K562 (cell line): Measurements from ENCODE around the gene OLFML2A. TPM values are rescaled to one million over a fixed set of nuclear protein-coding genes. Genes with fewer than 3 reads are reported as not detected.

Source experiments
- ARID4B ChIP-seq: sonication (generic); formaldehyde crosslinking; IDR thresholded peaks from 2 replicates; pipeline ENCODE4 v1.8.0; 2022; ENCODE audit warnings: mild to moderate bottlenecking, missing genetic modification reagents
- ARNT ChIP-seq, 2 experiments: fragments of 450-650 bp; IDR thresholded peaks; 2 replicates each; pipeline ENCODE4 v1.6.1; 2016; ENCODE audit warnings: mild to moderate bottlenecking in 1 of 2
- ATF6 ChIP-seq: sonication (generic); formaldehyde crosslinking; IDR thresholded peaks from 2 replicates; pipeline ENCODE4 v1.4.0; 2020; ENCODE audit warnings: mild to moderate bottlenecking, missing genetic modification reagents
- CCNT2 ChIP-seq: IDR thresholded peaks from 2 replicates; pipeline ENCODE4 v1.6.1; 2011; ENCODE audit warnings: borderline replicate concordance, low read depth, mild to moderate bottlenecking, moderate library complexity, mixed read lengths, low read length; ENCODE audit not compliant: insufficient read length; ENCODE audit errors: extremely low read depth
- FOXA3 ChIP-seq, 2 experiments: fragments of 450-650 bp in 1 of 2; sonication (generic) in 1 of 2; formaldehyde crosslinking; IDR thresholded peaks in 1 of 2; conservative IDR thresholded peaks in 1 of 2; 2 replicates each; pipeline versions ENCODE4 v1.4.0 to v1.8.0; 2020 to 2022; ENCODE audit warnings: mild to moderate bottlenecking in 2 of 2, missing genetic modification reagents in 1 of 2
- GTF2B ChIP-seq: IDR thresholded peaks from 2 replicates; pipeline ENCODE4 v1.6.1; 2011; ENCODE audit not compliant: insufficient read length; ENCODE audit errors: extremely low read depth
- HSF4 ChIP-seq: fragments of 250-450 bp; sonication (Bioruptor Pico); IDR thresholded peaks from 2 replicates; pipeline ENCODE4 v2.1.2; 2022; ENCODE audit warnings: mild to moderate bottlenecking, moderate library complexity, borderline replicate concordance
- ID3 ChIP-seq, 2 experiments: fragments of 250-450 bp in 1 of 2; fragments of 450-650 bp in 1 of 2; sonication (Bioruptor Pico) in 1 of 2; IDR thresholded peaks; 2 replicates each; pipeline versions ENCODE4 v1.6.1 to v1.8.0; 2016 to 2021; ENCODE audit warnings: mild to moderate bottlenecking in 2 of 2, moderate library complexity in 2 of 2, missing compliant biosample characterization in 1 of 2, missing genetic modification characterization in 1 of 2
- PML ChIP-seq: IDR thresholded peaks from 2 replicates; pipeline ENCODE4 v1.6.1; 2012; ENCODE audit warnings: low read length, inconsistent platforms
- PTBP1 ChIP-seq: fragments of 200-400 bp; formaldehyde crosslinking; IDR thresholded peaks from 2 replicates; pipeline ENCODE4 v1.6.1; 2017; ENCODE audit warnings: low read depth, low read length
- SRSF1 ChIP-seq: fragments of 200-400 bp; formaldehyde crosslinking; IDR thresholded peaks from 2 replicates; pipeline ENCODE4 v1.6.1; 2017; ENCODE audit warnings: mild to moderate bottlenecking, low read depth, low read length, moderate library complexity
- TCF7 ChIP-seq: sonication (generic); IDR thresholded peaks from 2 replicates; pipeline ENCODE4 v1.6.1; 2016; ENCODE audit warnings: antibody characterized with exemption, borderline replicate concordance
- ZBTB43 ChIP-seq: sonication (generic); formaldehyde crosslinking; IDR thresholded peaks from 2 replicates; pipeline ENCODE4 v1.8.0; 2023; ENCODE audit warnings: mild to moderate bottlenecking, missing genetic modification reagents
- ZNF444 ChIP-seq: fragments of 250-450 bp; sonication (Bioruptor Pico); IDR thresholded peaks from 2 replicates; pipeline ENCODE4 v1.4.0; 2020; ENCODE audit warnings: mild to moderate bottlenecking, moderate library complexity
- ZSCAN29 ChIP-seq: fragments of 450-650 bp; IDR thresholded peaks from 2 replicates; pipeline ENCODE4 v1.6.1; 2017
- polyA plus RNA-seq, 8 experiments: library from polyadenylated mRNA; depleted of rRNA in 4 of 8; stranded (reverse) in 5 of 8; unstranded in 3 of 8; fragments of >200 nt; fragmentation: Nextera tagmentation in 2 of 8; fragmentation: Illumina TruSeq in 1 of 8; extraction: Ambion mirVana in 2 of 8; extraction: Trizol in 1 of 8; gene quantifications; 2 replicates each; pipeline versions ENCODE4 v1.2.1 to v1.2.3, GENCODE V29; 2011 to 2014; ENCODE audit warnings: inconsistent platforms in 1 of 8, missing spikeins in 1 of 8
- total RNA-seq, 7 experiments: library from RNA; depleted of rRNA in 6 of 7; stranded (reverse); fragments of >200 nt in 6 of 7; fragmentation: Illumina TruSeq in 2 of 7; extraction: Trizol in 2 of 7; gene quantifications; 2 replicates each; pipeline versions ENCODE4 v1.2.1 to v1.2.3, GENCODE V29; 2011 to 2021; ENCODE audit warnings: low replicate concordance in 1 of 7

OLFML2A gene
- total and polyA plus RNA-seq, 9 of the 15 experiments (the other 6 are each of a cell fraction or from before 2014, with no cell fraction given): 0.16 TPM; not detected in 8

GRCh38 chr9:124852829-124853531 lies 76.0 kb downstream of the OLFML2A start, which contains the start of gene WDR38 (continued):
- TF ChIP-seq ZBTB43 (peak; percentile 86; the same call in 1 of the 2 replicates), GTF2B (no peak), ARID4B (CRISPR knock-in tag) (peak; percentile 88; the same call in 1 of the 2 replicates), FOXA3 (CRISPR knock-in tag; conservative IDR thresholded peaks at IDR 0.05 in 1 of 2, IDR thresholded peaks at IDR 0.05 in 1 of 2) (no peak), HSF4 (CRISPR knock-in tag) (0 out of 2 replicates have a peak, but pooled peaks have one; percentile 29), ZSCAN29 (no peak), ARNT (IDR thresholded peaks at IDR 0.05) (no peak), PML (no peak), ATF6 (CRISPR knock-in tag) (no peak), SRSF1 (no peak), ID3 (CRISPR knock-in tag; IDR thresholded peaks at IDR 0.05) (no peak), ID3 (tag; IDR thresholded peaks at IDR 0.05) (peak; percentile 82), ZNF444 (CRISPR knock-in tag) (no peak), TCF7 (no peak), PTBP1 (0 out of 2 replicates have a peak, but pooled peaks have one; percentile 58), CCNT2 (peak; percentile 43)
